GM12878 (cell line): ENCODE measurements around the gene SLCO4A1. TPM values are rescaled to one million over a fixed set of nuclear protein-coding genes. Genes with fewer than 3 reads are reported as not detected.

ENCODE experiments used
- ATAC-seq: fragments of 200-7000 bp; cut with Tn5 transposase; 3 replicates; pipeline ENCODE4 v1.9.1; 2020; ENCODE audit warnings: mild to moderate bottlenecking, moderate library complexity
- BruUV-seq: library from RNA; stranded (reverse); fragments of 400-500 nt; replicated peaks from 2 replicates; lab custom pipeline; 2021; lab: Mats Ljungman, UMichigan
- CTCF ChIA-PET: fragments of 300-600 bp; sonication (Branson Sonifier 250); formaldehyde crosslinking; extraction: SDS; loops from one replicate; lab custom pipeline; 2021; ENCODE audit warnings: inconsistent platforms; lab: Yijun Ruan, JAX
- POLR2A ChIA-PET: fragments of 350-600 bp; formaldehyde crosslinking; extraction: SDS; loops from one replicate; lab custom pipeline; 2021; ENCODE audit warnings: inconsistent platforms; lab: Charles Lee
- RAD21 ChIA-PET: fragments of 300-600 bp; sonication (Branson Sonifier 250); formaldehyde crosslinking; loops from one replicate; lab custom pipeline; 2023; ENCODE audit warnings: antibody characterized with exemption; ENCODE audit not compliant: unreplicated experiment; lab: Charles Lee
- SMC1A ChIA-PET: fragments of 300-600 bp; sonication (Branson Sonifier 250); formaldehyde crosslinking; loops from one replicate; lab custom pipeline; 2023; ENCODE audit not compliant: unreplicated experiment, uncharacterized antibody; lab: Charles Lee
- DNase-seq: peaks from one replicate; pipeline ENCODE4 v3.0.0-alpha.2; 2011; ENCODE audit warnings: low read depth, low spot score
- FAIRE-seq: peaks from 3 replicates; lab custom pipeline; 2011; peaks lifted over from hg19 to GRCh38; lab: Jason Lieb, UNC
- H2AFZ ChIP-seq: 2 replicates; pipeline ENCODE4 v1.6.0; 2011; ENCODE audit warnings: low read depth, low read length, control low read depth; ENCODE audit not compliant: control insufficient read depth
- H3K27ac ChIP-seq: 2 replicates; pipeline ENCODE4 v1.5.1; 2011; ENCODE audit warnings: control low read depth; ENCODE audit not compliant: control insufficient read depth, insufficient read depth
- H3K27me3 ChIP-seq, 2 experiments: replicated peaks in 1 of 2; 2 replicates each; pipeline versions ENCODE4 v1.6.0 to v1.6.1; 2011; ENCODE audit warnings: low read length in 1 of 2; ENCODE audit not compliant: control insufficient read depth in 2 of 2, insufficient read depth in 2 of 2
- H3K36me3 ChIP-seq, 2 experiments: 2 replicates each; pipeline ENCODE4 v1.5.1; 2011; ENCODE audit warnings: low read length in 1 of 2; ENCODE audit not compliant: control insufficient read depth in 2 of 2, insufficient read depth in 2 of 2
- H3K4me1 ChIP-seq: 2 replicates; pipeline ENCODE4 v1.6.1; 2011; ENCODE audit warnings: mild to moderate bottlenecking, low read length, moderate library complexity, mixed read lengths; ENCODE audit not compliant: control insufficient read depth, insufficient read depth
- H3K4me2 ChIP-seq: 2 replicates; pipeline ENCODE4 v1.6.0; 2011; ENCODE audit warnings: control low read depth; ENCODE audit not compliant: control insufficient read depth, insufficient read depth
- H3K4me3 ChIP-seq: fragments of 200-600 bp; sonication (generic); 2 replicates; pipeline ENCODE4 v1.5.1; 2016
- H3K79me2 ChIP-seq: 2 replicates; pipeline ENCODE4 v1.6.0; 2011; ENCODE audit warnings: low read length; ENCODE audit not compliant: control insufficient read depth, insufficient read depth
- H3K9ac ChIP-seq: 2 replicates; pipeline ENCODE4 v1.8.0; 2011; ENCODE audit warnings: low read length, control low read depth, mixed read lengths; ENCODE audit not compliant: control insufficient read depth, insufficient read depth
- H3K9me3 ChIP-seq: replicated peaks from 3 replicates; pipeline ENCODE4 v1.5.1; 2011; ENCODE audit warnings: mild to moderate bottlenecking, low read length; ENCODE audit not compliant: control insufficient read depth, insufficient read depth
- H4K20me1 ChIP-seq: 2 replicates; pipeline ENCODE4 v1.6.0; 2011; ENCODE audit not compliant: control insufficient read depth, insufficient read depth
- SKIL ChIP-seq: fragments of 450-650 bp; IDR thresholded peaks from 2 replicates; pipeline ENCODE4 v1.6.1; 2017; ENCODE audit warnings: mild to moderate bottlenecking, low read depth, inconsistent platforms; ENCODE audit not compliant: poor library complexity, severe bottlenecking
- WGBS: methylation state at CpG from one replicate; pipeline ENCODE4 v1.1.6; 2016; ENCODE audit warnings: low lambda C conversion rate; ENCODE audit not compliant: insufficient replicate concordance, insufficient coverage; ENCODE audit errors: missing lambda C conversion rate; 5-methylcytosine and 5-hydroxymethylcytosine counted together
- in situ Hi-C: fragments of 300-500 bp; cut with MboI; formaldehyde crosslinking; loops from 9 replicates; pipeline ENCODE4 v1.14.3; 2018; ENCODE audit warnings: mixed read lengths
- intact Hi-C: fragments of 100-400 bp; cut with micrococcal nuclease; formaldehyde crosslinking; loops from one replicate; pipeline ENCODE4 v1.14.2; 2022; ENCODE audit not compliant: unreplicated experiment
- polyA plus RNA-seq, 11 experiments: library from polyadenylated mRNA; depleted of rRNA in 4 of 11; unstranded in 6 of 11; stranded (reverse) in 5 of 11; fragments of >200 nt; fragmentation: Nextera tagmentation in 4 of 11; fragmentation: Illumina TruSeq in 1 of 11; extraction: Ambion mirVana in 4 of 11; extraction: Trizol in 1 of 11; gene quantifications; 1 replicate in 1 of 11; 2 replicates in 10 of 11; pipeline versions ENCODE4 v1.2.1 to v1.2.3, GENCODE V29; 2011 to 2016; ENCODE audit warnings: inconsistent platforms in 2 of 11, missing spikeins in 2 of 11, low read depth in 1 of 11
- total RNA-seq, 4 experiments: library from RNA; depleted of rRNA in 3 of 4; stranded (reverse); fragments of >200 nt in 3 of 4; fragmentation: Illumina TruSeq in 1 of 4; extraction: Trizol in 1 of 4; gene quantifications; 2 replicates each; pipeline versions ENCODE4 v1.2.1 to v1.2.3, GENCODE V29; 2013 to 2021

SLCO4A1 gene
- total and polyA plus RNA-seq, 10 of the 15 experiments (the other 5 are each of a cell fraction or from before 2014, with no cell fraction given), result 2.1 to 30.7 (median 12.0) TPM

GRCh38 chr20:62665826-62666735 is 23.8 kb downstream of the SLCO4A1 start:
- intact Hi-C loops, result no loop called here
- in situ Hi-C loops, result no loop called here
- no TSS peak for BruUV-seq
- WGBS, result 91% methylated on average over 28 of the region's 33 CpGs
- H2AFZ ChIP-seq, result no peak overlapping the region
- CTCF ChIA-PET, result no interaction called here
- POLR2A ChIA-PET, result interaction anchor here (1.0 kb wide), 1 partner anchor 89 kb away, joined by 3 read pairs; no protein-coding TSS in a partner anchor
- no peak overlapping the region for H3K27ac ChIP-seq
- DNase-seq, result no peak
- no peaks in the 10 kb centered on the region for H3K79me2 ChIP-seq
- no peak overlapping the region for H3K4me2 ChIP-seq
- H4K20me1 ChIP-seq, result no peaks in the 10 kb centered on the region
- H3K27me3 ChIP-seq, result no peaks in the 10 kb centered on the region
- SMC1A ChIA-PET, result no interaction called here
- H3K9me3 ChIP-seq, result no peaks in the 10 kb centered on the region
- TF ChIP-seq SKIL, result no peak
- TF ChIP-seq, all 136 proteins: peak for 0
- H3K9ac ChIP-seq, result no peak overlapping the region
- H3K4me3 ChIP-seq, result no peak overlapping the region
- H3K4me1 ChIP-seq, result no peaks in the 10 kb centered on the region
- FAIRE-seq (no peak), ATAC-seq (no peak)
- RAD21 ChIA-PET, result no interaction called here
- H3K36me3 ChIP-seq, result peaks cover 5 to 6% of the 10 kb centered on the region in 2 experiments; a peak in 3 of 4 replicates
